Small intestine (tissue), 7 donors: ENCODE measurements around the gene ETFA. TPM values are rescaled to one million over a fixed set of nuclear protein-coding genes. Genes with fewer than 3 reads are reported as not detected.

Experiments used
- DNase-seq, 2 donors: peaks; one replicate each; pipeline versions ENCODE4 v3.0.0 to v3.0.0-alpha.2; 2013
- FAIRE-seq: peaks from 2 replicates; lab custom pipeline; 2012; peaks lifted over from hg19 to GRCh38; lab: Jason Lieb, UNC
- H3K27ac ChIP-seq, 3 donors: one replicate each; pipeline ENCODE4 v1.5.1; 2013; ENCODE audit warnings: low read length in 2 of 3, mild to moderate bottlenecking in 2 of 3, control low read depth in 1 of 3, inconsistent platforms in 1 of 3, low read depth in 1 of 3, moderate library complexity in 1 of 3
- H3K27me3 ChIP-seq, 3 donors: one replicate each; pipeline ENCODE4 v1.6.1; 2013; ENCODE audit warnings: low read length in 3 of 3, inconsistent platforms in 1 of 3; ENCODE audit not compliant: control insufficient read depth in 3 of 3, insufficient read depth in 3 of 3
- H3K36me3 ChIP-seq, 3 donors: one replicate each; pipeline ENCODE4 v1.6.1; 2013; ENCODE audit warnings: low read length in 3 of 3, inconsistent platforms in 1 of 3, low read depth in 1 of 3, mild to moderate bottlenecking in 1 of 3, moderate library complexity in 1 of 3; ENCODE audit not compliant: control insufficient read depth in 3 of 3, insufficient read depth in 2 of 3
- H3K4me1 ChIP-seq, 3 donors: one replicate each; pipeline ENCODE4 v1.6.1; 2013; ENCODE audit warnings: low read length in 2 of 3, inconsistent platforms in 1 of 3, low read depth in 1 of 3, mild to moderate bottlenecking in 1 of 3, moderate library complexity in 1 of 3; ENCODE audit not compliant: control insufficient read depth in 3 of 3, insufficient read depth in 2 of 3
- H3K4me3 ChIP-seq, 3 donors: one replicate each; pipeline ENCODE4 v1.5.1; 2013; ENCODE audit warnings: low read length in 3 of 3, control low read depth in 1 of 3, inconsistent platforms in 1 of 3, low read depth in 1 of 3, mild to moderate bottlenecking in 1 of 3, moderate library complexity in 1 of 3
- H3K9me3 ChIP-seq, 2 donors: one replicate each; pipeline ENCODE4 v1.6.1; 2013; ENCODE audit warnings: low read depth in 1 of 2, low read length in 1 of 2; ENCODE audit not compliant: control insufficient read depth in 2 of 2, insufficient read depth in 1 of 2
- WGBS, 3 donors: extraction: QIAGEN DNeasy Blood & Tissue Kit; methylation state at CpG; one replicate each; pipeline ENCODE4 v1.1.7; 2013; 5-methylcytosine and 5-hydroxymethylcytosine counted together
- polyA plus RNA-seq, 4 donors: library from polyadenylated mRNA; stranded (reverse) in 3 of 4; unstranded in 1 of 4; fragments of 200-250 nt in 3 of 4; fragments of 120-200 nt in 1 of 4; gene quantifications; one replicate each; pipeline versions ENCODE4 v1.2.1 to v1.2.3, GENCODE V29; 2013
- donor health status: healthy with polysubstance abuse.
- donor health status: control.
- donor health status: control.
- donor health status: Bipolar disorder and iron deficiency.
- donor health status: healthy.

ETFA gene
- polyA plus RNA-seq, 4 donors: 184 to 346 (median 213) TPM

- Histone ChIP-seq H3K27me3 (peaks cover 0 to 2% (median 0%) of the 10 kb centered on the region in 3 donors), H3K4me3 (no peak overlapping the region), H3K9me3 (no peaks in the 10 kb centered on the region), H3K36me3 (no peaks in the 10 kb centered on the region), H3K27ac (no peak overlapping the region), H3K4me1 (peaks cover 0 to 8% (median 0%) of the 10 kb centered on the region in 3 donors)
- 91 to 93% (median 91%) methylated on average over 15 of the region's 15 CpGs for WGBS, 3 donors
- no peak for FAIRE-seq
- no peak for DNase-seq
Measured at GRCh38 chr15:76165951-76166350, 145.3 kb downstream of the ETFA start.

Other genes starting within 250 kb of the ETFA start
- gene ISL2, start 25.3 kb upstream of the ETFA start, polyA plus RNA-seq: 1 to 10 TPM in 2 of 4 donors, under 1 TPM in 1, not detected in 1; 0.54 to 3.5 (median 1.4) TPM